Brain microvascular endothelial cell (primary cell): ENCODE data around the gene CR1L.
"Not testable (repeated sequence)": the region's sequence is repeated elsewhere in the genome, so short reads cannot be mapped to it uniquely, and the experiment has no call there.

Source experiments
- DNase-seq: peaks from one replicate; pipeline ENCODE4 v3.0.0-alpha.2; 2020
- H3K27ac ChIP-seq: fragments of 250-450 bp; sonication (Bioruptor Pico); 2 replicates; pipeline ENCODE4 v1.5.1; 2020; ENCODE audit warnings: mild to moderate bottlenecking, moderate library complexity
- H3K27me3 ChIP-seq: fragments of 250-450 bp; sonication (Bioruptor Pico); replicated peaks from 2 replicates; pipeline ENCODE4 v1.5.1; 2020; ENCODE audit warnings: mild to moderate bottlenecking
- H3K36me3 ChIP-seq: fragments of 250-450 bp; sonication (Bioruptor Pico); replicated peaks from 2 replicates; pipeline ENCODE4 v1.5.1; 2020; ENCODE audit warnings: mild to moderate bottlenecking
- H3K4me3 ChIP-seq: 2 replicates; pipeline ENCODE4 v1.5.1; 2011; ENCODE audit warnings: low read depth, mild to moderate bottlenecking, control low read depth, low read length, moderate library complexity
- in situ Hi-C: cut with HindIII; loops from 2 replicates; pipeline ENCODE4 v1.10.0; 2017; ENCODE audit warnings: low sequenced_read_pairs, low pct_ligation_motif_present
- TF ChIP-seq, protein P1 (sequence below): IDR thresholded peaks from 2 replicates; pipeline ENCODE4 v1.5.1; 2011; ENCODE audit warnings: low read depth, mild to moderate bottlenecking, moderate library complexity, low read length, control low read depth, inconsistent platforms; ENCODE audit errors: missing control alignments

CR1L gene

GRCh38 chr1:207670997-207671396, 26.1 kb downstream of the CR1L start:
- no peak overlapping the region for H3K4me3 ChIP-seq
- in situ Hi-C loops: no loop called here
- no peak for DNase-seq
- TF ChIP-seq, protein P1, sequence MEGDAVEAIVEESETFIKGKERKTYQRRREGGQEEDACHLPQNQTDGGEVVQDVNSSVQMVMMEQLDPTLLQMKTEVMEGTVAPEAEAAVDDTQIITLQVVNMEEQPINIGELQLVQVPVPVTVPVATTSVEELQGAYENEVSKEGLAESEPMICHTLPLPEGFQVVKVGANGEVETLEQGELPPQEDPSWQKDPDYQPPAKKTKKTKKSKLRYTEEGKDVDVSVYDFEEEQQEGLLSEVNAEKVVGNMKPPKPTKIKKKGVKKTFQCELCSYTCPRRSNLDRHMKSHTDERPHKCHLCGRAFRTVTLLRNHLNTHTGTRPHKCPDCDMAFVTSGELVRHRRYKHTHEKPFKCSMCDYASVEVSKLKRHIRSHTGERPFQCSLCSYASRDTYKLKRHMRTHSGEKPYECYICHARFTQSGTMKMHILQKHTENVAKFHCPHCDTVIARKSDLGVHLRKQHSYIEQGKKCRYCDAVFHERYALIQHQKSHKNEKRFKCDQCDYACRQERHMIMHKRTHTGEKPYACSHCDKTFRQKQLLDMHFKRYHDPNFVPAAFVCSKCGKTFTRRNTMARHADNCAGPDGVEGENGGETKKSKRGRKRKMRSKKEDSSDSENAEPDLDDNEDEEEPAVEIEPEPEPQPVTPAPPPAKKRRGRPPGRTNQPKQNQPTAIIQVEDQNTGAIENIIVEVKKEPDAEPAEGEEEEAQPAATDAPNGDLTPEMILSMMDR: no peak
- no peak overlapping the region for H3K27ac ChIP-seq
- no peaks in the 10 kb centered on the region for H3K36me3 ChIP-seq
- H3K27me3 ChIP-seq: peaks cover 41% of the 10 kb centered on the region

GRCh38 chr1:207672522-207673130, 27.7 kb downstream of the CR1L start:
- Histone ChIP-seq H3K4me3 (no peak overlapping the region), H3K27me3 (peaks cover 38% of the 10 kb centered on the region), H3K36me3 (no peaks in the 10 kb centered on the region), H3K27ac (no peak overlapping the region)
- in situ Hi-C loops: no loop called here
- TF ChIP-seq, protein P1: peak; percentile 57
- DNase-seq: peak; percentile 25

GRCh38 chr1:207673399-207673798, 28.5 kb downstream of the CR1L start:
- no peak for DNase-seq
- Histone ChIP-seq H3K4me3 (no peak overlapping the region), H3K27me3 (peaks cover 31% of the 10 kb centered on the region), H3K36me3 (no peaks in the 10 kb centered on the region), H3K27ac (no peak overlapping the region)
- TF ChIP-seq, protein P1: no peak
- in situ Hi-C loops: no loop called here

GRCh38 chr1:207676153-207676552, 31.2 kb downstream of the CR1L start:
- no peak overlapping the region for H3K27ac ChIP-seq
- in situ Hi-C loops: no loop called here
- H3K36me3 ChIP-seq: no peaks in the 10 kb centered on the region
- TF ChIP-seq, protein P1: no peak
- DNase-seq: no peak
- H3K4me3 ChIP-seq: no peak overlapping the region
- H3K27me3 ChIP-seq: peaks cover 9% of the 10 kb centered on the region

GRCh38 chr1:207680590-207681388, 35.9 kb downstream of the CR1L start:
- in situ Hi-C loops, H3K27me3 ChIP-seq, H3K36me3 ChIP-seq, H3K4me3 ChIP-seq: not testable (repeated sequence)
- H3K27ac ChIP-seq: peak overlapping the region; percentile 47
- peak; percentile 71 for DNase-seq

GRCh38 chr1:207682872-207683434, 38.0 kb downstream of the CR1L start:
- H3K4me3 ChIP-seq, H3K27ac ChIP-seq, H3K36me3 ChIP-seq, DNase-seq, in situ Hi-C loops, H3K27me3 ChIP-seq: not testable (repeated sequence)

- in situ Hi-C loops: not testable (repeated sequence)
Observed at GRCh38 chr1:207690551-207690950, 45.6 kb downstream of the CR1L start.

More at GRCh38 chr1:207690551-207690950, 45.6 kb downstream of the CR1L start:
- not testable (repeated sequence) for H3K36me3 ChIP-seq, H3K27ac ChIP-seq, DNase-seq, H3K27me3 ChIP-seq, H3K4me3 ChIP-seq
